Stimulated activated CD8-positive, alpha-beta memory T cell treated with anti-CD3 and anti-CD28 coated beads, Interleukin-12 subunit alpha, Interleukin-12 subunit beta, amount 100 ng/mL, for 4 hours (primary cell): ENCODE measurements around the gene GRB7.
"Not testable (repeated sequence)": the region's sequence is repeated elsewhere in the genome, so short reads cannot be mapped to it uniquely, and the experiment has no call there.

Experiments used
- DNase-seq: peaks from one replicate; pipeline ENCODE4 v3.0.0-alpha.2; 2020; ENCODE audit warnings: low read depth

The GRB7 gene

GRCh38 chr17:39751637-39752036 lies 13.9 kb downstream of the GRB7 start:
- DNase-seq = no peak

DNA sequence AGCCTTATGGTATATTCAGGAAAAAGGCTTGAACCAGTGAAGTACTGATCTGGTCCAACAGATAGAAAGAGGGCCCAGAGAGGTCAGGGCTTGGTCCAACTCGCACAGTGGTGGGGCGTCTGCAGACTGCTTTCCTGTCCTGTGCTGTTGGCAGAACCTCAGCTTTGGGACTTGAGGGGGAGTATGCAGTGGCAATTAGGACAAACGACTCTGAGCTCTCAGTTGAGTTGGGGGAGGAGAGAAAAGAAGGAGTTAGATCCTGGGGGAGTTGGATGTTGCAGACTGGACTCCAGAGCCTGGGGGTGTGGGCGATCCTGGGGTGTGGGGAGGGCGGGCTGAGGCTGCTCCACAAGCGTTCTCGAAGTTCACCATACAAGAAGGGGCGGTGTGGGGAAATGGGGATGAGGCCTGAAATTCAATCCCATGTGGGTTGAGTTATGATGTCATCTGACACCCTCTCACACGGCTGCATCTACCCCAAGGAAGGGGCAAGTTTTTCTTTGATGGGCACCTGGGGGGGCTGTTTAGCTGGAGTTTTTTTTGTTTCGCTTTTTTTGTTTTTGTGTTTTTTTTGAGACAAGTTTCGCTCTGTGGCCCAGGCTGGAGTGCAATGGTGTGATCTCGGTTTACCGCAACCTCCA lies 14.6 kb downstream of the GRB7 start:
- no peak for DNase-seq

DNA sequence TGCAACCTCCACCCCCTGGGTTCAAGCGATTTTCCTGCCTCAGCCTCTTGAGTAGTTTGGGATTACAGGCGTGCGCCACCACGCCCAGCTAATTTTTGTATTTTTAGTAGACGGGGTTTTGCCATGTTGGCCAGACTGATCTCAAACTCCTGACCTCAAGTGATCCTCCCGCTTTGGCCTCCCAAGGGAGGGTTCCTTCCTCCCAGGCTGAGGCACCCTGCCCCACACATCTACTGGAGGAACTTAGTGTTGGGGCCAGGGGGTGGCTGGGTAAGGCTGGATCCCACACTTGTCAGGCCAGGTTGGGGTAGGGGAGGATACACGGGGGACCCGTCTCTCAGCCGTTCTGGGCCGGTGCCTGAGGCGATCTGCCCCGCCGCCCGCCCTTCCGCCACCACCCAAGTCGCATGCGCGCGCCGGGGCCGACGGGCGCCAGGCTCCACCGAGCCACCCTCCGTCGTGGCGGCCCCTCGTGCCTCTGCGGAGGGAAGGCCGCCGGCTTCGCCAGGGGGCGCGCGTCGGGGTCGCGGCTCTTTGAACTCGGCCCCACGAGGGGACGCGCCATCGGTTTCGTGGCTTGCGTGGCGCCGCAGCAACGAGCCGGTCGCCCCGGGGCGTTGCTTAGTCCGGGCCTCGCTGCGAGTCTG lies 15.9 kb downstream of the GRB7 start:
- DNase-seq = peak; percentile 68

- peak; percentile 96 for DNase-seq
These were observed 16.6 kb downstream of the GRB7 start for GRCh38 chr17:39754161-39754957.

DNA sequence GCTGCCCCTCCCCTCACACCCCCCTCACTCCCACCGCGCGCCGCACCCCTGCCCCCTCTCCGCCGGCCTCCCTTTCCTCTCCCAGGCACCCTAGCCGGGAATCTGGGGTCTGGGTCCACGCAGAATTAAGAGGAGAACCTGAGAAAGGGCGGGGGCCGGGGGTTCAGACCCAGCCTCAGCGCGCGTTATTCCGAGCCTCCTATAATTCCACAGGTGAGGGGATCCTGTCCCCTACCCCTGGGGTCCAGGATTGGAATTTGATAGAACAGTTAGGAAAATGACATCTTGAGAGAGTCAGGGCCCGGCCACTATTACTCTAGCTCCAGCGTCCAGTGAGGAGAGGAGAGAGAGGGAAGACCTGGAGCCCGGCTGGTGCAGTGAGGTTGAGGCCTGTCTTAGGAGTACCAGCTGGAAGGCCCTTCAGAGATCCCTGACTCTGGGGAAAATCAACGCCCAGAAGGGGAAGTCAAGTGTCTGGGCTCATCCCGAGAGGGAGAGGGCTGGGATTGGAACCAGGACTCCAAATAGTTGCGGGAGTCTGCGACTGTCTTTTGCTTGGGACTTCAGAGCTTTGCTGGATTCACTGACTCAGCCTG lies 17.3 kb downstream of the GRB7 start:
- DNase-seq = no peak

- DNase-seq = peak; percentile 45
These were observed 18.0 kb downstream of the GRB7 start for GRCh38 chr17:39755554-39756379.

GRCh38 chr17:39756380-39757079 lies 18.8 kb downstream of the GRB7 start:
- DNase-seq = no peak

DNA sequence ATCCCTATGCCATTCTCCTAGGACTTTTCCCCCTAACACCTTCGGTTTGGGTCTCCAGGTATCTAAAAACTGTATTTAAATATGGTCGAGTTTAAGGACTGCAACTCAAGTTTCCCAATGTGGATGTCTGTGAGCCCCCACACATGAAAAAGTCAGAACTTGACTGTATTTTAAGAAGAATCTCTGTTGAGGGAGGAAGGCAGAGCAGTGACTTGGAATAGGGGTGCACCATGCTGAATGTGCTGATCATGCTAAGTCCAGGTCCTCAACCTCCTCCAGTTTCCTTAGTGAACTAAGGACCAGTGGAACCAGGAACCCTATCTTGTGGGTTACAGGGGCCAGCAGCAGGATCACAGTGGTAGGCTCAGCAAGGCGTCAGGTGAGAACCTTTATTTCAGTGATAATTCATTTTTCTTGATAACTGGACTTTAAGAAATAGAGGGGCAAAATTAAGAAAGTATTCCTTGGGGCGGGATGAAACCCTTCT lies 19.5 kb downstream of the GRB7 start:
- DNase-seq = no peak

GRCh38 chr17:39757931-39758873 lies 20.5 kb downstream of the GRB7 start:
- DNase-seq = peak; percentile 49

DNA sequence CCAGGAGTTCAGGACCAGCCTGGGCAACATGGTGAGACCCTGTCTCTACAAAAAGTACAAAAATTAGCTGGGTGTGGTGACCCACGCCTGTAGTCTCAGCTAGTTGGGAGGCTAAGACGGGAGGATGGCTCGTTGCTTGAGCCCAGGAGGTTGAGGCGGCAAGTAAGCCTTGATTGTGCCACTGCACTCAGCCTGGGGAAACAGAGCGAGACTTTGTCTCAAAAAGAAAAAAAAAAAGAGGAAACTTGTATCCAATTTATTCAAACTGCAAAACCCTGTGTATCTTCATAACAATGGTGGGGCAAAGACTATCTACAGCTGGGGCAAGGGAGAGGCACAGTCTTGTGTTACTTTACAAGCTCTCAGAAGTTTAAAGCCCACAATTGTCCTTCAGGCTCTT lies 21.5 kb downstream of the GRB7 start:
- DNase-seq = no peak

DNA sequence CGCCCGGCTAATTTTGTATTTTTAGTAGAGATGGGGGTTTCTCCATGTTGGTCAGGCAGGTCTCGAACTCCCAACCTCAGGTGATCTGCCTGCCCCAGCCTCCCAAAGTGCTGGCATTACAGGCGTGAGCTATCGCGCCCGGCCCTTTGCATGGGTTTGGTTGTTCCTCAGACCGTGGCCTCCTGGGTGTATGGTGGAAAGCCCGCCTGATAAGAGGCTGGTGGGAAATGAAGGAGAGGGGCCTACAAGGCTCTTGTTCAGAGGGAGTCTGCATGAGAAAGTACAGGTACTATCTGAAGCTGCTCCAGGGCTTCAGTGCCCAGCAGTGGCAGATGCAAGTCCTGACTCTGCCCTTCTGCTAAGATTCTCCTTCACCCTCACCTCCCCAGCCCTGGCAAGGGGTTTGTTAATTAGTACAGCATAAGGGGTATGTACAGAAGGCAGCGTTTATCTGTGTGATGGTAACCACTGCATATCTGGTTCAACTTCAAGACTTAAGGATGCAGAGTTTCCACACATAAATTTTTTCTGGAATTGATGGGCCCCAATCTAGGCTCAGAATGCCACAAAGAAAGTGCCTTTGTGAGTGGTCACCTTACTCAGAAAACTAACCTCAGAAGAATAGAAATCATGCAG lies 24.2 kb downstream of the GRB7 start:
- no peak for DNase-seq

DNA sequence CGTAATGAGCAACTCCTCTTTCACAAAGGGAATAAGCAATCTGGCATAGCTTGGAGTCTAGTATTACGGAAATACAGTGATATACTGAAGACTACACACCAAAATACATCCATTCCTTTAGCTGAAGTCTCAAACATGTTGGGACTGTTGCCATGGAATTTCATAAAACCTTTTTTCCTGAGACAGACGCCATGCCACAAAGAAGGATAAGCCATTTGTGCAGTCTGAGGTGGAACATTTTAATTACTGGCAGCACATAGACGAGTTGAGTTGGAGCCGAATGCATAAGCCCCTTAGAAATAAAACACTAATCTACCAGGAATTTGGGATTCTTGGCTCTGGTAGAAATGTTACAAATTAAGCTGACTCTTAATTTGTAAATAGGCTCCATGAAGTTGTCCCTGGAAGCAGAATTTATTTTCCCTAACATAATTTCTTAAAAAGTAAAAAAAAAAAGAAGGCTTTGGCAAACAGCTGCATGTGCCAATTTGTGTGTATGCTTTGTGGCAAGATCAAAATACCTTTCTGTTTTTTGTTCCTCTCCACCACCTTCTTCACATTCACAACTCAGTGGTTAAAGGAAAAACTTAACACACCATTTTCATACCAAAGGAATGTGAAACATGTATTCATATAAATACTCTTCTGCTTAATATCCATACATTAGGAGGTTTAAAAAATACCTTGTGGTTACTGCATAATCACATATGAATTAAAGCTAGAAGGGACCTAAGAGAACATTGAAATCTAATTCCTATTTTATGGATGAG lies 25.5 kb downstream of the GRB7 start:
- DNase-seq = no peak

GRCh38 chr17:39764171-39764570 lies 26.4 kb downstream of the GRB7 start:
- DNase-seq = not testable (repeated sequence)

DNA sequence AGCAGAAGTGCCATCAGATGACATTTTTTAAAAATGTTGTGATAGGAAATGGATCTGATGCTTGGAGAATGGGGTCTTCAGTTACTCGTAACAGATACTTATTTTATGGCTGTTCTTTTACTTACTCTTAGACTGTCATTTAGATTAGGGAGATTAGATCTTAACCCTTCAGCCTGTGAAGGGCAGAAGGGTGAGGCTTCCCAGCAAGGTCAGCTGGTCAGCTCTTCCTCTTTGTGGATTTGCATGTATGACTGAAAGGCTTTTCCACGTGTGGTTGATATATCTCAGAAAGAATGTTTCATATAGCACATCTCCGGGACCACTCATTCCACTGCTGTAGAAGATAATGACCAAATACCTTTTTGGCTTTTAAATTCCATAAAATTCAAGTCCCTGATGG lies 27.4 kb downstream of the GRB7 start:
- DNase-seq = no peak

GRCh38 chr17:39765766-39766165 lies 28.0 kb downstream of the GRB7 start:
- no peak for DNase-seq

- no peak for DNase-seq
These were observed 29.4 kb downstream of the GRB7 start for GRCh38 chr17:39767147-39767546.

DNA sequence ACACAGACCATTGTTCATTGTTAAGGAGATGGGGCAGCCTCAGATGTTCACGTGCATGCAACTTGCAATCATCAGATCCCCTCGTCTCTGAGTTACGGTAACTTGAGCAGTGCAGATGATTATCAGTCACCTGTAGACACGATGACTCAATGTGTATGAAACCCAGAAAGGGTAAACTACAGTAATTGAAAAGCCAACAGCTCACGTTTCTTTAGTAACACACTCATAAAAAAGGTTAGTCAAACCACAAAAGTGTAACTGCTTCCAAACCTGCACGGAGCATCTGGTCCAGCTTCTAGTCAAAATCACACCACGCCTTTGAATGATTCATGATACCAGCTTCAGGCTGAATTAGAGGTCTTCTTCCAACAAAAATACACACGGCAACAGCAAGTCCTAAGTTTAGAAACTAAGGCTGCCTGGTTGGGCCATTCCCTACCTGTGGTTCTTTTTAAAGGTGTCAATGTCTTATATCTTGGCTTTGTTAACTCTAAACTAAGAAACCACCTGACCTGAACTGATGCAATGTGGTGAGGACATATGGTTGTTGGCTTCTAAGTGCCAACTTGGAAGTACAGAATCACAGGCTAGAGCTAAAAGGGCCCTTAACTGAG lies 32.3 kb downstream of the GRB7 start:
- DNase-seq = no peak

DNA sequence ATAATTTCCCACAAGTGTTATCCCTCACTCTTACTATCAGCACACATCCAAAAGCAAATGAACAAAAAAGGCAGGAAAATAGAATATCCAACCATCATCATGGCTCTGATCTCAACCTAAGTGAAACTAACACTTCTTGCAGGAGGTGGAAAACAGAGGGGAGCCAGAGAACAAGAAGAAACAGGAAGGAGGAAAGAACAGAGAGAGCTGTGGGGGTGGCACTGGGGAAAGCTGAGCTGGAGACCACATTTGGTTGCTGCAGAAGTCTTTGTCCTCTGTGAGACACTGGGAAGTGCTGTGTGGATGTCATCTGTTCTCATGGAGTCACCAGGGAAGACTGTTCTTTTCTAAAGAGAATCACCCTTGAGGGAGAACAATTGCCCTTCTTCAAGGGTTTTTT lies 34.7 kb downstream of the GRB7 start:
- no peak for DNase-seq
